Inferior parietal cortex (tissue), 1 donor: ENCODE data around the gene VTN.
A peak's percentile ranks its signal among the peaks of the same experiment; 100 is the strongest.

Experiments used
- DNase-seq: peaks from one replicate; pipeline ENCODE4 v3.0.0-alpha.2; 2016; ENCODE audit errors: extremely low spot score

Gene VTN

DNA sequence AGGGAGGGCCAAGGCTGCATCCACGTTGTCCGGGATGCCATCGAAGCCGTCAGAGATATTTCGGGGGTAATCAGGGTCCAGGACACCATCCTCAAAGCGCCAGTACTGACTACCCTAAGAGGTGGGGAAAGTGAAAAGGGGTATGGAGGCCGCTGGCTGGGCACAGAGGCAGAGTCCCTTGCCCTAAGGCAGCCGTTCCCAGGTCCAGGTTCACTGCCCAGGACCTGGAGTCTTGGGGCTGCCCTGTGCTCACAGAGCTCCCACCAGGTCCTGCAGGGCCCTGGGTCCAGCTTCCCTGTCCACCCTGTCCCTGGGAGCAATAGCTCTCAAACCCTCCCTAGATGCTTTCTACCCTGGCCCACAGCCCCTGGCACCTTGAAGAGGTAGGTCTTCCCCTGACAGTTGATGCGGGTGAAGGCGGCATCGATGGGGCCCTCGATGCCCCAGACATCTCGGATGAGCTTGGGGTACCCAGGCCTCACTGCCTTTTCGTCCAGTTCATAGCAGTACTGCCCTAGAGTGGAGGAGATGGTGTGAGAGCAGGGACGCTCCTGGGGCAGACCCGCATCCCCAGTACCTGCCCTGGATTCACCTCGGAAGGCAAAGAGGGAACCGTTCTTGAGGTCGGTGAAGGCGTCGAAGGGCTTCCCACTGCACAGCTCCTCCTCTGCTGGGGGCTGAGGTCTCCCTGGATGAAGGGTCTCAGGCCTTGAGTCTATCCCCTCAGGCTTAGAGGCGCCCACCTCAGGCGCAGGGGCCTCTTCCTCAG lies 1.0 kb downstream of the VTN start:
- DNase-seq, result no peak

DNA sequence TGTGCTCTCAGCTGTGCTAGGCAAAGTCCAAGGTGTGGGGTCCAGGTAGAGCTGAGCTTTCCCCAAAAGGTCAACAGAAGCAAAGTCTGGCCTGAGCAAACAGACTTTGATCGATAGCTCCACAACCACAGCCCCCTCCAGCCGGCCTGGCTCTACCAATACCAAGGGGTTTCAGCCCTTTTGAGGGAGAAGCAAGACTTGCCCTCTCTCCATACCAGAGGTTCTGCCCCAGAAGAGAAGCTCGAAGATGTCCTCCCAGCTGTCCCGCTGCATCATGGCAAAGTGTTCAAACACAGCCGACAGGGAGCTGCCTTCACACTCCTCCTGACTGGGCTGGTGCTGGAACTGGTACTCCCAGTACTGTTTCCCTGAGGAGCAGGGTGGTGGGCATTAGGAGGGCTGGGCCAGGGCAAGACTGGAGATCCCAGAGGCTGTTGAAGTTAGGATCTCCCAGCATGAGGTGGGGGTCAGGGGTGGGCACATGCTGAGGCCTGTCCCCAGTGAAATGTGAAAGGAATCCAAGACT lies 1.7 kb downstream of the VTN start:
- no peak for DNase-seq

- no peak for DNase-seq
Measured at GRCh38 chr17:28367641-28368305, 2.3 kb downstream of the VTN start.

GRCh38 chr17:28366605-28367004 lies 3.5 kb downstream of the VTN start:
- DNase-seq, result no peak

DNA sequence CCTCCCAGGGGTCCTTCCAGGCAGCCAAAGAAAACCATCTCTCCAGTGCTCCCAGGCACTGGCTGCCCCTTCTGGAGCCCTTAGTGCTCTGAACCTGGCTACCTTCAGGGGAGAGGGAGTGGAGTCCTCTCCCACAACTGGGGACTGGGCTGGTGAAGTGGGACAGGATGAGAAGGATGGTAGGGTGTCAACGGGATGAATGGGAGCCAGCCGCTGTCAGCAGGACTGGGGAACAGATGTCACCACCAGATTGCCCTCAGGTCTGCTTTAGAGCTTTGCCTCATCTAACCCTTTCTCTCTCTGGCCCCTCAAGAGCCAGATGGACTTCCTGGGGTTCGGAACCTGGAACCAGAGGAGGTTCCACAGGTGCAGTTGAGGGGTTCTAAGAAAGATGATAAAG lies 4.6 kb downstream of the VTN start:
- no peak for DNase-seq

DNA sequence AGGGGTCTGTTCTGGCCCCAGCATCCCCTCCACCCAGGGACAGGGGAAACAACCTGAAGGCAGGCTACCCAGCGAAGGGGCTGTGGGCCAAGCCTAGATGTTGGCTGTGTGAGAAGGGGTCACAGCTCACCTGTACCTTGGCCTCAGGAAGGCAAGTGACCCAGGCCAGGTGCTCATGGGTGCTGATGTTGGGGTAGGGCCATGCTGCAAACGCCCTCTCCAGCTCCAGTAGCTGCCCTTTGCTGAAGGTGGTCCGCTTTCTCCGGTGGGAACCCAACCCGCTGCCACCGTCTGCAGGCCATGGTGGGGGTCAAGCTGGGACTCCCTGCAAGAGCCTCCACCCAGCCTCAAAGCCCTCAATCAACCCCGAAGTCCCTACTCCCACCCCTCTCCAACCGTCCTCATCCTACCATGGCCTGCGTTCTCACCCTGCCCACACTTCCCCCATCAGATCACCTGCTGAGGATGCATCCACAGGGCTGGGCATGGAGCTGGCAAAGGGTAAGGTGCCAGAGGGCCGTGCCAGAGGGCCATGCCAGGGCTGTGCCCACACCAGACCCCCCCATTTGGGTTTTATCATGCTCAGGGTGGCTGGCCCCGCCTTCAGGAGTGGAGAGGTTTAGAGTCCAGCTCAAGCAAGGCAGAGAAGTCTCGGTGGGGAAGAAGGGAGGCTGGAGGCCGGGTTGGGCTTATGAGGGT lies 5.3 kb downstream of the VTN start, which contains the start of gene SEBOX:
TSS of gene SEBOX (minus strand) at position 535 of the 699 bp plus-strand sequence. CDS start at position 487, 48 bp downstream.
- DNase-seq, result no peak

DNA sequence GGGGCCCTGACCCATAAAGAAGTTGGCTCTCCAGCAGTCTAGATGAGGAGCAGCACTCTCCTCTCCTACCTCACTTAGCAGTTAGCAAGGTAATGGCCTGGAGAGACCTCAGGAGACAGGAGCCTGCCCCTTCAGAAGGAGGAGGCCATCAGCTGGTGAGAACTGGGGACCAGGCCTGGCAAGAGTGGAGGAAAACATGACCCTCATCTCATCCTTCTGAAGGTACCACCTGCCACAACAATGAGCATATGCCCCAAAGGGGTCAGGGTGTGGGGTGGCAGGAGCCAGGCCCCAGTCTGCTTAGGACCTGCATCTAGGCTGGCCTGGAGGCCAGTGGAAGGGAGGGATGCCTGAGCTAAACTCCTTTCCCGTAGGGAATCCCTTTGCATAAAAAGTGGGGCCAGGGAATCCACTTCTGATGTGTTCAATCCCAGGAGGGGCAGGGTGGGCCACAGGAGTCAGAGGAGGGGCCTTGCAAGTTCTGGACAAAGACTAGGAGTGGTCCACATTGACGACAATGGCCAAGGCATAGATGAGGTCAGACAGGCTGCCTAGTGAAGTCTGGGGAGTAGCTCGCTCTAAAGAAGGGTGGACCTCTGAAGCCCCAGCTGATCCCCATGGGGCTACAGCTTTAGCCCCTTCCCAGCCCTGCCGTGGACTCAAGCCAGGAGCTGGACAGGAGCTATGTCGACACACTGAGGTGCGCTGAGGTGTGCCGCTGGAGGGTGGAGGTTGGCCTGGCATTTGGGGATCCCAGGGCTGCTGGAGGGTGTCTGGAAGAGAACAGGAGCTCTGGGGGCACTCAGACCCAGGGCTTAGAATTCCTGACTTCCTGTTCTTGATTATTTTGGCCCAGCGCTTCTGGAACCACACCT lies 6.1 kb downstream of the VTN start:
- no peak for DNase-seq

DNA sequence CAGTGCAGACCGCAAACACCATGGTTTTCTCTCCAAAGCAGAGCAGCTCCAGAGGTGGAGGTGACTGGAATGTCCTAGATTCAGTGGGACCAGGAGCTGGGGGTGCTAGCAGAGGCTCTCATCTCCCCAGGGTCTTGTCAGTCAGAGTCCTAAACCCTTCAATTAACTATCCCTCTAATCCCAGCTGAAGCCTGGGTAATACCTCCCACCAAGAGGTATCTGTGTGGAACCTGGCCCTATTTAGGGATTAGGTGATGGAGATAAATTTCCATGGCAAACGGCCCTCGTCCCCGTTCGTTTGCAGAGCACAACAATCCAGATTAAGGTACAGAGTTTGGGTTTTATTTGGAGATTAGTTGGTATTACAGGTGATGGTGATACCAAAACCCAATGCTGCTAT lies 6.9 kb downstream of the VTN start:
- no peak for DNase-seq

DNA sequence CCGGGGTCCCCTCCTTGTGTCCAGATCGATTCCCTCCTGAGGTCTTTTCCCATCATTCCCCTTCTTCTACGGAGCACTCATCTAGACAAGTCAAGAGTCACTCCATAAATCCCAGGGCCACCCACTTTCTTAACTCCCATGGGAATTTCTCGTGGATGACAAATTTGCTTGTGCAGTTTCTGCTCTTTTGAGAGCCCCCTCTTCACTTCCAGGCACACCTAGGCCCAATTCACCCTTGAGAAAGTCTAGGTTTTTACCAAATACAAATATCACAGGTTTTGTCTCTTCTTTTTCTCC lies 12.3 kb downstream of the VTN start:
- DNase-seq, result no peak

- DNase-seq, result peak; percentile 96
Measured at GRCh38 chr17:28357061-28357900, 12.8 kb downstream of the VTN start, which contains the start of gene POLDIP2. Gene POLDIP2, minus strand, starts transcription at chr17:28357527. Its CDS starts 79 bp downstream, at chr17:28357448.

DNA sequence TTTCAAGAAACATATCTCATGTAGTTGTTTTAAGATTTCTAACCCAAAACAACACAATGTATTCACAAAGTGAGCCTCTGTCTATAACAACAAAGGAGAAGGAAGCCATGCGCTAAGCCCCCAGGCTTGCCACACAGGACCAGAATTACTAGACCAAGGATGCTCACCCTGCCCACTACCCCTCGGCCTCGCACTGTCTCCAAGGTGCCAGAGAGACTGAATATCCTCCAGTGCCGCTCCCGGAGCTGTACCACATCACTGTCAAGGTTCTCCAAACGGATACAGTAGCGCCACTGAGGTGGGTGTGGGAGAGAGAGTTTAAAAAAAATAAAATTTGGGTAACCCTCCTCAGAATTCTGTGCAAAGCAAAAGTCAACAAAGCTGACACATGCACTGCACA lies 19.8 kb downstream of the VTN start:
- DNase-seq, result no peak

DNA sequence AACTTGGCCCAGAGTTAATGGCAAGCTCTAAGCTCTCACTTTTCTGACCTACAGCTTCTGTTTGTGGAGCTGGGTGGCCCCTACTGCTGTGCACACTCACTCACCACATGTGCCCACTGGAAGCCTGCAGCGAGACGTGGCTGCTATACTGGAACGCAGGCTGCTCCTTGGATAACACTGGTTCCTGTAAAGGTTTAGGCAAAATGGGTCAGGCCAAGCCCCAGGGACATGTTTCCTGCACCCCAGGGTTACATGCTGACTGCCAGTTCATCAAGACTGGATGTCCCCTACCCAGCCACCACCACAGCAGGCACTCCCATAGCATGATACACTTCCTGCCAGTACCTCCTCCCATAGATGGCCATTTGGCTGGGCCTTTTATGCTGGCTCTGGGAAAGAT lies 21.1 kb downstream of the VTN start:
- DNase-seq, result no peak

DNA sequence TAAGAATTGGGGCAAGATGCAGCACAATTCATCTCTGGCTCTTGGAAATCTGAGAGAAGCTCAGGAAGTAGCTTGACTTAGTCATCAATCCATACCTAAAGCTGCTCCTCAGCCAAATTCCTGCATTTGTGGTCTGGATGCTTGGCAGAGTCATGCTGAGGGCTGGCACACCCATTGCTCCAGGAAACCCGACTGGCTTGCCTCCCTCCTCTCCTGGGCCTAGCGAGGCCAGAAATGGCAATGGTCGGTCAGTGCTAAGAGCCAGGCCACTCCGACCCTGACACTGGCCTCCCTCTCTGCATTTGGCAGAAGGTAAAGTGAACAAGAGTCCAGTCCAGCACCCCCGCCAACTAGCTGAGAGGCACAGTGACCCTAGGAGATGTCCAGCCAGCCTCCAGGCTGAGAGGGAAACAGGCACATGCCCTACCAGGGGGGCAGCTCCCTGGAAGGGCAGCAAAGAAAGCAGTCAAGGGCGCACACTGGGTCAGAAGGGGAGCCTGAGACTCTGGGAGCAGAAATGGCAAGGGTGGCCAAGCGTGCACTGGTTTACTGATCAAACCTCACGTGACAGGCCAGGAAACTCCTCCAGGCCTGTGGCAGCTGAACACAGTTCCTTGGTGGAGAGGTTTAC lies 22.7 kb downstream of the VTN start:
- DNase-seq, result no peak

DNA sequence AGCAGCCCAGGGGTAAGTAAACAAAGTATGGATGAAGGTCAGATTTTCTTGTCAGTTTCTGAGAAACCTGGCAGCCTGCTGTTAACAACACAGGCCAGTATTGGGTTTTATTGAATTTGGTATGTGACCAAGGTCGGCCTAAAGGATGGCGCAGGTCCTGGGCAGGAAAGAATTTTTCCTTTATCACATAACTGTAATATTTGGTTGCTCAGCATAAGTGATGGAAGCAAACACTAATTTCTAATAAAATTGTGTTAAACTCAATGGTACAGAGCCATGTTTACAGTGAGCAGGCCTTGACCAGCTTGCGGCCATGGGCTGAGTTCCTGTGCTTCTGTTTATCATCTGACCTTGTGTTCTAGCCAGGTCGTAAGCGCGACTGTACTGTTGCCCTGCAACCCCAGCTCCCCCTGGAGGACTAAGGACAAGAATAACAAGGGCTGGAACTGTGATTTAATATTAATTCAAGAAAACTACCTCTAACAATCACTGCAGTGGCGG lies 23.3 kb downstream of the VTN start:
- DNase-seq, result no peak

DNA sequence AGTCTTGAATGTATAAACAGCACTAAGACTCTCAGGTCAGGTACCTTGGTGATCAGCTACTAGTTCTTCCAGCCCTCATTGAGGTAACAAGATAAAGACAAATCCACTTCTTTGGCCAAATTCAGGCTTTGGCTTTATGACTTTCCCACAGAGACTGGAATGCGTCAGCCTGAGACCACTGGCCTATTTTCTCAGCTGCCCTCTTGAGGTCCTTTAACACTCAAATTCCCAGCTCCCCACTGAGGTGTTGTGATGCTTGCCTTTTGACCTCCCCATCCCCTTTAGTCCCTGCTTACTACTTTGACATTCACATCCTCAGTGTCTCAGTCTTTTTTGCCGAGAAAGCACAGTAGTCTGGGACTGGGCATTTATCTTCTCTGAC lies 23.9 kb downstream of the VTN start:
- no peak for DNase-seq

DNA sequence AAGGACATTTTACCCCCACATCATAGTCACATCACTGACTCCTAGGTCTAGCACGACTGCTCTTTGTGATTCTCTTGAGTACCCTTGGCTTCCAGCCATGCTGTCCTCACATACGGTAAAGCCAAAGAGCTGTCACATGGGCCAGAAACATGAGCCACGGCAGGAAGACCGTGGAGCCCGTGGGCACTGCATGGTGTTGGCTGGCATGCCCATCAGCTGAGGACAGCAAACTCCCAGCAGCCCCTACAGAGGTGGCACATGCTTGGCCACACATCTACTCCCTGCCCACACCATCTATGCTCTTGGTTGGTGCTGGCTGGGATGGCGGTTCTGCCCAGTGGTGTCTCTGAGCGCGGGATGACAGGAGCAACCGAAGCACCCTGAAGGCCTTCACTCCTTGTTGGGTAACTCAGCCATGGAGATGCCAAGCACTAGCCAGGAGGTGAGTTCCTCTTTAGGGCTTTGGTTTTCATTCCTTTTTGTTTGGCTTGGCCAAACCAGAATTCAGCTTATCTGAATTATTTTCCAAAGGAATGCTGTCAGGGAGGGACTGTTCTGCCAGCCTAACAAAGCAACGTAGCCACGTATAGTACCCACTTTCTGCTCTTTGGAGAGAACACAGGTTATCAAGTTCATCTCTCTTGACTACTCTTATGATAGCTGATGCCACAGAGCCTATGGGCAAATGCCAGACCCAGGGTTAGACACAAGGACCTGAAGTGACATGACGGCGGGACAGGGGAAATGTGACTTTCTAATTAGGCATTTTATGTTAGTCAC lies 24.5 kb downstream of the VTN start:
- no peak for DNase-seq

DNA sequence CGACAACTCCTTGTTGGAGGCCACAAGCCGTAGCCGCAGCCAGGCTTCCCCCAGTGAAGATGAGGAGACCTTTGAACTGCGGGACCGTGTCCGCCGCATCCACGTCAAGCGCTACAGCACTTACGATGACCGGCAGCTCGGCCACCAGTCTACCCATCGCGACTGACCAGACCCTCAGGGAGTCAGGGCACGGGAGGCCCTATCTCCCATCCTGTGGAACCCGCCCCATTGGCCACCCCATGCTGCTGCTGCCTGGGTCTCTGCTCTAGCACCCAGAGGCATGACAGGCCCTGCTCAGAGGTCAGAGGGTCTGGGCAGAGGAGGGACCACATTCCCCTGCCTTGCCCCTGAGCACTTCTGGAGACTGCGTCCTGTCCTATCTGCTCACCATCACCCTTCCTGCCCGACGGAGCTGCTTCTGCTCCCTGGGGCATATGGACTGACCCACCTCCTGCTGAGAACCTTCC lies 25.6 kb downstream of the VTN start:
- DNase-seq, result no peak

- DNase-seq, result no peak
Measured at GRCh38 chr17:28344011-28344410, 26.1 kb downstream of the VTN start.

DNA sequence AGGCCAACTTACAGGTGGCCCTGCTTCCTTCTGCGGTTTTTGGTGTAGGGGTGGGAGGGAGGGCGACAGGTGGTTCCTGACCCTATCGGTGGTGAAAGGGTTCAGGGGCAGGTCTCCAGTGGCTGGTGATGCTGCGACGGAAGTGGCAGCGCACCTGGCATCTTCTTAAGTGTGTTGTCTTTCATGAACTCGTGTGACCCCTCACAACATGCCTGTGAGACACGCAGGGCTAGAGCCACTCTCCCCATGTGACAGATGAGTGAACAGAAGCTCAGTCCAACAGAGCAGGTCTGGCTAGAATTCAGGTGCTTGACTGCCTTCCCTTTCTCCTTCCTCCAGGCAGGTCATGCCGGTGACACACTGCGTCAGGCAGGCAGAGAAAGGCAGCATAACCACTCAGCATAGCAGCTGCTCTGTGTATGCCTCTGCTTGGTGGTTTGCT lies 26.6 kb downstream of the VTN start:
- DNase-seq, result no peak
